GM12878 (cell line): ENCODE measurements around the gene DDX23. TPM values are rescaled to one million over a fixed set of nuclear protein-coding genes. Genes with fewer than 3 reads are reported as not detected.

Experiments used
- ATAC-seq: fragments of 200-7000 bp; cut with Tn5 transposase; 3 replicates; pipeline ENCODE4 v1.9.1; 2020; ENCODE audit warnings: mild to moderate bottlenecking, moderate library complexity
- BruUV-seq: library from RNA; stranded (reverse); fragments of 400-500 nt; replicated peaks from 2 replicates; lab custom pipeline; 2021; lab: Mats Ljungman, UMichigan
- CTCF ChIA-PET: fragments of 300-600 bp; sonication (Branson Sonifier 250); formaldehyde crosslinking; extraction: SDS; loops from one replicate; lab custom pipeline; 2021; ENCODE audit warnings: inconsistent platforms; lab: Yijun Ruan, JAX
- POLR2A ChIA-PET: fragments of 350-600 bp; formaldehyde crosslinking; extraction: SDS; loops from one replicate; lab custom pipeline; 2021; ENCODE audit warnings: inconsistent platforms; lab: Charles Lee
- RAD21 ChIA-PET: fragments of 300-600 bp; sonication (Branson Sonifier 250); formaldehyde crosslinking; loops from one replicate; lab custom pipeline; 2023; ENCODE audit warnings: antibody characterized with exemption; ENCODE audit not compliant: unreplicated experiment; lab: Charles Lee
- SMC1A ChIA-PET: fragments of 300-600 bp; sonication (Branson Sonifier 250); formaldehyde crosslinking; loops from one replicate; lab custom pipeline; 2023; ENCODE audit not compliant: unreplicated experiment, uncharacterized antibody; lab: Charles Lee
- DNase-seq: peaks from one replicate; pipeline ENCODE4 v3.0.0-alpha.2; 2011; ENCODE audit warnings: low read depth, low spot score
- FAIRE-seq: peaks from 3 replicates; lab custom pipeline; 2011; peaks lifted over from hg19 to GRCh38; lab: Jason Lieb, UNC
- H2AFZ ChIP-seq: 2 replicates; pipeline ENCODE4 v1.6.0; 2011; ENCODE audit warnings: low read depth, low read length, control low read depth; ENCODE audit not compliant: control insufficient read depth
- H3K27ac ChIP-seq: 2 replicates; pipeline ENCODE4 v1.5.1; 2011; ENCODE audit warnings: control low read depth; ENCODE audit not compliant: control insufficient read depth, insufficient read depth
- H3K27me3 ChIP-seq, 2 experiments: replicated peaks in 1 of 2; 2 replicates each; pipeline versions ENCODE4 v1.6.0 to v1.6.1; 2011; ENCODE audit warnings: low read length in 1 of 2; ENCODE audit not compliant: control insufficient read depth in 2 of 2, insufficient read depth in 2 of 2
- H3K36me3 ChIP-seq, 2 experiments: 2 replicates each; pipeline ENCODE4 v1.5.1; 2011; ENCODE audit warnings: low read length in 1 of 2; ENCODE audit not compliant: control insufficient read depth in 2 of 2, insufficient read depth in 2 of 2
- H3K4me1 ChIP-seq: 2 replicates; pipeline ENCODE4 v1.6.1; 2011; ENCODE audit warnings: mild to moderate bottlenecking, low read length, moderate library complexity, mixed read lengths; ENCODE audit not compliant: control insufficient read depth, insufficient read depth
- H3K4me2 ChIP-seq: 2 replicates; pipeline ENCODE4 v1.6.0; 2011; ENCODE audit warnings: control low read depth; ENCODE audit not compliant: control insufficient read depth, insufficient read depth
- H3K4me3 ChIP-seq: fragments of 200-600 bp; sonication (generic); 2 replicates; pipeline ENCODE4 v1.5.1; 2016
- H3K79me2 ChIP-seq: 2 replicates; pipeline ENCODE4 v1.6.0; 2011; ENCODE audit warnings: low read length; ENCODE audit not compliant: control insufficient read depth, insufficient read depth
- H3K9ac ChIP-seq: 2 replicates; pipeline ENCODE4 v1.8.0; 2011; ENCODE audit warnings: low read length, control low read depth, mixed read lengths; ENCODE audit not compliant: control insufficient read depth, insufficient read depth
- H3K9me3 ChIP-seq: replicated peaks from 3 replicates; pipeline ENCODE4 v1.5.1; 2011; ENCODE audit warnings: mild to moderate bottlenecking, low read length; ENCODE audit not compliant: control insufficient read depth, insufficient read depth
- H4K20me1 ChIP-seq: 2 replicates; pipeline ENCODE4 v1.6.0; 2011; ENCODE audit not compliant: control insufficient read depth, insufficient read depth
- CEBPB ChIP-seq, 2 experiments: fragments of 150-350 bp in 1 of 2; IDR thresholded peaks; 2 replicates each; pipeline ENCODE4 v1.6.1; 2012 to 2014; ENCODE audit warnings: low read depth in 2 of 2, low read length in 2 of 2, borderline replicate concordance in 1 of 2, inconsistent platforms in 1 of 2
- KAT2A ChIP-seq: conservative IDR thresholded peaks from 2 replicates; pipeline ENCODE4 v1.6.1; 2011; ENCODE audit warnings: low read depth, low read length; ENCODE audit not compliant: control insufficient read depth
- NFYB ChIP-seq: IDR thresholded peaks from 2 replicates; pipeline ENCODE4 v1.6.1; 2011; ENCODE audit warnings: low read depth, mild to moderate bottlenecking, low read length, improper control_type of control experiment, moderate library complexity; ENCODE audit not compliant: insufficient read depth
- POU2F2 ChIP-seq: IDR thresholded peaks from 3 replicates; pipeline ENCODE4 v1.6.1; 2011; ENCODE audit warnings: low read depth, mild to moderate bottlenecking, low read length, borderline replicate concordance
- RFX5 ChIP-seq: IDR thresholded peaks from 2 replicates; pipeline ENCODE4 v1.6.1; 2011; ENCODE audit warnings: low read depth, low read length, improper control_type of control experiment
- WGBS: methylation state at CpG from one replicate; pipeline ENCODE4 v1.1.6; 2016; ENCODE audit warnings: low lambda C conversion rate; ENCODE audit not compliant: insufficient replicate concordance, insufficient coverage; ENCODE audit errors: missing lambda C conversion rate; 5-methylcytosine and 5-hydroxymethylcytosine counted together
- in situ Hi-C: fragments of 300-500 bp; cut with MboI; formaldehyde crosslinking; loops from 9 replicates; pipeline ENCODE4 v1.14.3; 2018; ENCODE audit warnings: mixed read lengths
- intact Hi-C: fragments of 100-400 bp; cut with micrococcal nuclease; formaldehyde crosslinking; loops from one replicate; pipeline ENCODE4 v1.14.2; 2022; ENCODE audit not compliant: unreplicated experiment
- polyA plus RNA-seq, 11 experiments: library from polyadenylated mRNA; depleted of rRNA in 4 of 11; unstranded in 6 of 11; stranded (reverse) in 5 of 11; fragments of >200 nt; fragmentation: Nextera tagmentation in 4 of 11; fragmentation: Illumina TruSeq in 1 of 11; extraction: Ambion mirVana in 4 of 11; extraction: Trizol in 1 of 11; gene quantifications; 1 replicate in 1 of 11; 2 replicates in 10 of 11; pipeline versions ENCODE4 v1.2.1 to v1.2.3, GENCODE V29; 2011 to 2016; ENCODE audit warnings: inconsistent platforms in 2 of 11, missing spikeins in 2 of 11, low read depth in 1 of 11
- total RNA-seq, 4 experiments: library from RNA; depleted of rRNA in 3 of 4; stranded (reverse); fragments of >200 nt in 3 of 4; fragmentation: Illumina TruSeq in 1 of 4; extraction: Trizol in 1 of 4; gene quantifications; 2 replicates each; pipeline versions ENCODE4 v1.2.1 to v1.2.3, GENCODE V29; 2013 to 2021
- TF ChIP-seq, protein P1 (sequence below): fragments of 450-650 bp; IDR thresholded peaks from 2 replicates; pipeline ENCODE4 v1.6.1; 2016; ENCODE audit warnings: mild to moderate bottlenecking, moderate library complexity, borderline replicate concordance
- TF ChIP-seq, protein P2 (sequence below): fragments of 450-650 bp; conservative IDR thresholded peaks from 2 replicates; pipeline ENCODE4 v1.6.1; 2017; ENCODE audit warnings: mild to moderate bottlenecking, moderate library complexity
- TF ChIP-seq, protein P3 (sequence below), 3 experiments: IDR thresholded peaks in 2 of 3; conservative IDR thresholded peaks in 1 of 3; 2 replicates each; pipeline ENCODE4 v1.5.1; 2011; ENCODE audit warnings: low read depth in 3 of 3, low read length in 3 of 3, mild to moderate bottlenecking in 3 of 3, control low read depth in 2 of 3, moderate library complexity in 2 of 3, inconsistent platforms in 1 of 3, mixed read lengths in 1 of 3; ENCODE audit not compliant: control insufficient read depth in 2 of 3, insufficient read depth in 1 of 3; ENCODE audit errors: extremely low read depth in 1 of 3

The DDX23 gene
- total and polyA plus RNA-seq, 10 of the 15 experiments (the other 5 are each of a cell fraction or from before 2014, with no cell fraction given): 25.8 to 107 (median 77.4) TPM

DNA sequence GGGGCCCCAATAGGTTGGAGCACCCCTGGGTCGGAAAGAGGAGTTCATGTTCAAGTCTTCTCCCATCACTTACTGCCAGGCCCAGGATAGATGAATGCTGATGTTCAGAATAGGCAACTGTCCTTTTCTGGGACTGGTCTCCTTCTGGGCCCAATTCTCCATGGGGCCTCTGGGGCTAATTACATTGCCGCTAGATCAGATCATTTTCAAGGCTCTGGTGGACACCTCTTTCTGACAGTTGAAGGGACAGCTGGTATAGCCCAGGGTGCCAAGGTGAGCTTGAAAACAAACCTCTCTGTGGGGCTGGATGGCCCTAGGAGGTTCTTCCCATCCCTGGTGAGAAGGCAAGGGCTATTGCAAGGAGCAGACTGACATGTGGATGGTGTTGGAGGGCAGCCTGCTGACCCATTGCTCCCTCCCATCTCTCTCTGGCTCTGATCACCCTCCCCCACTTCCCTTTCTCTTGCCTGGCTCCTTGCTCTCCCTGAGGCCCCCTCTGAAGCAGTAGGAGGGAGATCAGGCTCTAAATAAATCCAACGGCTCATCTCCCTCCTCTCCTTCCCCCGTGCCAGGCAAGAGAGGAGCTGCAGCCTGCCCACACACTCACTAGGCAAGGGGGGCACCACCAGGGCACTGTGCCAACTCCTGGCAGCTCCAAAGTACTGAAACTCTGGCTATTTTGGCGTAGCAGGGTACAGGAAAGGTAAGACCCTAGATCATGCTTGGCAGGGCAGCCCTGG lies 31.8 kb downstream of the DDX23 start (continued):
- TF ChIP-seq, protein P1, sequence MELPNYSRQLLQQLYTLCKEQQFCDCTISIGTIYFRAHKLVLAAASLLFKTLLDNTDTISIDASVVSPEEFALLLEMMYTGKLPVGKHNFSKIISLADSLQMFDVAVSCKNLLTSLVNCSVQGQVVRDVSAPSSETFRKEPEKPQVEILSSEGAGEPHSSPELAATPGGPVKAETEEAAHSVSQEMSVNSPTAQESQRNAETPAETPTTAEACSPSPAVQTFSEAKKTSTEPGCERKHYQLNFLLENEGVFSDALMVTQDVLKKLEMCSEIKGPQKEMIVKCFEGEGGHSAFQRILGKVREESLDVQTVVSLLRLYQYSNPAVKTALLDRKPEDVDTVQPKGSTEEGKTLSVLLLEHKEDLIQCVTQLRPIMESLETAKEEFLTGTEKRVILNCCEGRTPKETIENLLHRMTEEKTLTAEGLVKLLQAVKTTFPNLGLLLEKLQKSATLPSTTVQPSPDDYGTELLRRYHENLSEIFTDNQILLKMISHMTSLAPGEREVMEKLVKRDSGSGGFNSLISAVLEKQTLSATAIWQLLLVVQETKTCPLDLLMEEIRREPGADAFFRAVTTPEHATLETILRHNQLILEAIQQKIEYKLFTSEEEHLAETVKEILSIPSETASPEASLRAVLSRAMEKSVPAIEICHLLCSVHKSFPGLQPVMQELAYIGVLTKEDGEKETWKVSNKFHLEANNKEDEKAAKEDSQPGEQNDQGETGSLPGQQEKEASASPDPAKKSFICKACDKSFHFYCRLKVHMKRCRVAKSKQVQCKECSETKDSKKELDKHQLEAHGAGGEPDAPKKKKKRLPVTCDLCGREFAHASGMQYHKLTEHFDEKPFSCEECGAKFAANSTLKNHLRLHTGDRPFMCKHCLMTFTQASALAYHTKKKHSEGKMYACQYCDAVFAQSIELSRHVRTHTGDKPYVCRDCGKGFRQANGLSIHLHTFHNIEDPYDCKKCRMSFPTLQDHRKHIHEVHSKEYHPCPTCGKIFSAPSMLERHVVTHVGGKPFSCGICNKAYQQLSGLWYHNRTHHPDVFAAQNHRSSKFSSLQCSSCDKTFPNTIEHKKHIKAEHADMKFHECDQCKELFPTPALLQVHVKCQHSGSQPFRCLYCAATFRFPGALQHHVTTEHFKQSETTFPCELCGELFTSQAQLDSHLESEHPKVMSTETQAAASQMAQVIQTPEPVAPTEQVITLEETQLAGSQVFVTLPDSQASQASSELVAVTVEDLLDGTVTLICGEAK: no peak
- TF ChIP-seq POU2F2 (no peak), CEBPB (IDR thresholded peaks at IDR 0.05; ENCODE audit: borderline replicate concordance in 1 of 2, low read depth in 2 of 2, low read length in 2 of 2) (no peak)

DNA sequence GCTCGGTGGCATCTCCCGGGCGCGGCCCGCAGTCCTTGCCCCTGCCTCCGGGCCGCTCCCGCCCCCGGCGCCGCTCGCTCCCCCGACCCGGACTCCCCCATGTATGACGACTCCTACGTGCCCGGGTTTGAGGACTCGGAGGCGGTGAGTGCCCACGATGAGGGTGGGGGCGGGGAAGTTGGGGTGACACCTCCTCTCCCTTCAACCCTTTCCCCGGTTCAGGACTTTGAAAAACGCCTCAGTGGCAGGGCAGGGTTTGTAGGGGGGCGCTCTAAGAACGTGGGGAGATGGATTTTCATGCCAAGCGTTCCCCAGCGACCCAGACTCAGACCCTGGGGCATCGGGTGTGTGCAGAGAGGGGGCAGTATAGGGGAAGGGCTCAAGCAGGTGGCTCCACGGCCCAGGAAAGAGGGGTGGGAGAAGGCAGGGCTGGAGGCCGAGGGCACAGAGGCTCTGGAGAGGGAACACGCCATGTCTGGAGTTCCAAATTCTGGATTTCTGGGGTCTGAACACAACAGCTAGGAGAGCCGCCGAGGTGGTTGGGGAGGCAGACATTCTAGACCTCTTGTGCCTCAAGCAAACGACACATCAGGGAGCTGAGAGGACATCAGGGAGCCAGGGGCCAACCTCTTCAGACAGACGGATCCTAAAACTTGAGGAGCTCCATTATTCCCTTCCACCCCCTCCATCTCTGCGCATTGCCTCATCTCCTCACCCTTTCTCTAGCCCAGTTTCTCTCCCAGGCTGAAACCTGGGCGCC lies 33.0 kb downstream of the DDX23 start:
- no TSS peak for BruUV-seq
- no peak overlapping the region for H3K27ac ChIP-seq
- TF ChIP-seq, protein P2, sequence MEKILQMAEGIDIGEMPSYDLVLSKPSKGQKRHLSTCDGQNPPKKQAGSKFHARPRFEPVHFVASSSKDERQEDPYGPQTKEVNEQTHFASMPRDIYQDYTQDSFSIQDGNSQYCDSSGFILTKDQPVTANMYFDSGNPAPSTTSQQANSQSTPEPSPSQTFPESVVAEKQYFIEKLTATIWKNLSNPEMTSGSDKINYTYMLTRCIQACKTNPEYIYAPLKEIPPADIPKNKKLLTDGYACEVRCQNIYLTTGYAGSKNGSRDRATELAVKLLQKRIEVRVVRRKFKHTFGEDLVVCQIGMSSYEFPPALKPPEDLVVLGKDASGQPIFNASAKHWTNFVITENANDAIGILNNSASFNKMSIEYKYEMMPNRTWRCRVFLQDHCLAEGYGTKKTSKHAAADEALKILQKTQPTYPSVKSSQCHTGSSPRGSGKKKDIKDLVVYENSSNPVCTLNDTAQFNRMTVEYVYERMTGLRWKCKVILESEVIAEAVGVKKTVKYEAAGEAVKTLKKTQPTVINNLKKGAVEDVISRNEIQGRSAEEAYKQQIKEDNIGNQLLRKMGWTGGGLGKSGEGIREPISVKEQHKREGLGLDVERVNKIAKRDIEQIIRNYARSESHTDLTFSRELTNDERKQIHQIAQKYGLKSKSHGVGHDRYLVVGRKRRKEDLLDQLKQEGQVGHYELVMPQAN: 0 out of 2 replicates have a peak, but pooled peaks have one; percentile 32
- TF ChIP-seq, protein P3, sequence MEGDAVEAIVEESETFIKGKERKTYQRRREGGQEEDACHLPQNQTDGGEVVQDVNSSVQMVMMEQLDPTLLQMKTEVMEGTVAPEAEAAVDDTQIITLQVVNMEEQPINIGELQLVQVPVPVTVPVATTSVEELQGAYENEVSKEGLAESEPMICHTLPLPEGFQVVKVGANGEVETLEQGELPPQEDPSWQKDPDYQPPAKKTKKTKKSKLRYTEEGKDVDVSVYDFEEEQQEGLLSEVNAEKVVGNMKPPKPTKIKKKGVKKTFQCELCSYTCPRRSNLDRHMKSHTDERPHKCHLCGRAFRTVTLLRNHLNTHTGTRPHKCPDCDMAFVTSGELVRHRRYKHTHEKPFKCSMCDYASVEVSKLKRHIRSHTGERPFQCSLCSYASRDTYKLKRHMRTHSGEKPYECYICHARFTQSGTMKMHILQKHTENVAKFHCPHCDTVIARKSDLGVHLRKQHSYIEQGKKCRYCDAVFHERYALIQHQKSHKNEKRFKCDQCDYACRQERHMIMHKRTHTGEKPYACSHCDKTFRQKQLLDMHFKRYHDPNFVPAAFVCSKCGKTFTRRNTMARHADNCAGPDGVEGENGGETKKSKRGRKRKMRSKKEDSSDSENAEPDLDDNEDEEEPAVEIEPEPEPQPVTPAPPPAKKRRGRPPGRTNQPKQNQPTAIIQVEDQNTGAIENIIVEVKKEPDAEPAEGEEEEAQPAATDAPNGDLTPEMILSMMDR (IDR thresholded peaks at IDR 0.05 in 2 of 3, conservative IDR thresholded peaks at IDR 0.05 in 1 of 3; ENCODE audit: control insufficient read depth in 2 of 3, extremely low read depth in 1 of 3, insufficient read depth in 1 of 3, low read depth in 3 of 3, low read length in 3 of 3): peak in 1 of 3 experiments; percentile 5; a peak in 1 of 6 replicates
- TF ChIP-seq RFX5 (no peak), NFYB (0 out of 2 replicates have a peak, but pooled peaks have one; percentile 6), KAT2A (no peak)
- peaks cover 7% of the 10 kb centered on the region for H3K4me1 ChIP-seq
- H3K27me3 ChIP-seq: peaks cover 3% of the 10 kb centered on the region in 2 experiments; a peak in 3 of 4 replicates
- H3K9me3 ChIP-seq: no peaks in the 10 kb centered on the region
- ChIA-PET CTCF (interaction anchor here (0.7 to 5.7 kb wide), 4 partner anchors 24 to 72 kb away, joined by 3 to 58 read pairs (median 6); partner anchors contain the start of gene DDX23), SMC1A (interaction anchor here (0.7 to 1.9 kb wide), 4 partner anchors 24 to 1441 kb away, joined by 3 to 9 read pairs (median 4); partner anchors contain the start of gene DDX23), RAD21 (no interaction called here), POLR2A (interaction anchor here (1.3 kb wide), 1 partner anchor 10 kb away, joined by 4 read pairs; no protein-coding TSS in a partner anchor)
- peak overlapping the region; percentile 94 for H3K4me2 ChIP-seq
- in situ Hi-C loops (no loop called here), intact Hi-C loops (no loop called here)
- no peak overlapping the region for H3K9ac ChIP-seq
- FAIRE-seq (no peak), DNase-seq (no peak), ATAC-seq (no peak)
- WGBS: 14% methylated on average over 33 of the region's 37 CpGs
- H4K20me1 ChIP-seq: no peaks in the 10 kb centered on the region
- H3K36me3 ChIP-seq: no peaks in the 10 kb centered on the region
- H3K79me2 ChIP-seq: no peaks in the 10 kb centered on the region
- H3K4me3 ChIP-seq: peak overlapping the region; percentile 48; the same call in 1 of the 2 replicates
- peak overlapping the region; percentile 15; the same call in 1 of the 2 replicates for H2AFZ ChIP-seq
